Vagina (tissue), 2 donors: Measurements from ENCODE around the gene SIPA1L3.

Source experiments
- CTCF ChIP-seq, 3 experiments: fragments of 450-650 bp in 2 of 3; fragments of 200-600 bp in 1 of 3; sonication (generic) in 1 of 3; IDR thresholded peaks; one replicate each; pipeline ENCODE4 v1.5.1; 2017 to 2019; ENCODE audit warnings: antibody characterized with exemption in 3 of 3, mild to moderate bottlenecking in 2 of 3, moderate library complexity in 2 of 3
- POLR2A ChIP-seq, 2 donors: fragments of 450-650 bp; IDR thresholded peaks; one replicate each; pipeline ENCODE4 v1.6.1; 2017; ENCODE audit warnings: antibody characterized with exemption in 2 of 2, mild to moderate bottlenecking in 2 of 2, moderate library complexity in 2 of 2
- POLR2AphosphoS5 ChIP-seq, 2 donors: sonication (generic); formaldehyde crosslinking; IDR thresholded peaks; one replicate each; pipeline ENCODE4 v1.9.0; 2017; ENCODE audit warnings: antibody characterized with exemption in 2 of 2, mild to moderate bottlenecking in 2 of 2, low read depth in 1 of 2; ENCODE audit not compliant: insufficient read depth in 1 of 2

- no peak for TF ChIP-seq POLR2A (IDR thresholded peaks at IDR 0.05)
- TF ChIP-seq CTCF (IDR thresholded peaks at IDR 0.05) = no peak
- TF ChIP-seq POLR2AphosphoS5 (IDR thresholded peaks at IDR 0.05; ENCODE audit: insufficient read depth in 1 of 2, low read depth in 1 of 2) = no peak
These were observed 83.4 kb downstream of the SIPA1L3 start for GRCh38 chr19:37990362-37990761.
